C1 segment of cervical spinal cord (tissue), 14 donors: ENCODE measurements around the gene CIRBP.
"Not testable (repeated sequence)": the region's sequence is repeated elsewhere in the genome, so short reads cannot be mapped to it uniquely, and the experiment has no call there.

ENCODE experiments used
- DNase-seq, 14 donors: peaks; one replicate each; lab custom pipeline; 2025; lab: John Stamatoyannopoulos, UW

CIRBP gene

GRCh38 chr19:1290196-1290702, 21.1 kb downstream of the CIRBP start:
- DNase-seq, result no peak

- DNase-seq, result no peak
Observed at GRCh38 chr19:1290703-1291651, 21.8 kb downstream of the CIRBP start.

GRCh38 chr19:1291761-1292418, 22.8 kb downstream of the CIRBP start:
- no peak for DNase-seq

GRCh38 chr19:1292419-1293151, 23.5 kb downstream of the CIRBP start:
- no peak for DNase-seq

- no peak for DNase-seq
Observed at GRCh38 chr19:1293782-1294604, 24.9 kb downstream of the CIRBP start.

GRCh38 chr19:1294688-1295087, 25.6 kb downstream of the CIRBP start:
- DNase-seq, result no peak

- DNase-seq, result no peak
Observed at GRCh38 chr19:1295169-1296012, 26.3 kb downstream of the CIRBP start.

GRCh38 chr19:1296078-1296477, 26.9 kb downstream of the CIRBP start:
- DNase-seq, result no peak

GRCh38 chr19:1296575-1297271, 27.6 kb downstream of the CIRBP start:
- DNase-seq, result no peak

- DNase-seq, result no peak
Observed at GRCh38 chr19:1298235-1298634, 29.1 kb downstream of the CIRBP start.

- no peak for DNase-seq
Observed at GRCh38 chr19:1299801-1300200, 30.7 kb downstream of the CIRBP start.

- DNase-seq, result no peak
Observed at GRCh38 chr19:1300744-1301490, 31.8 kb downstream of the CIRBP start.

- DNase-seq, result peak in 11 of 14 donors; percentile 11 to 73 (median 49)
Observed at GRCh38 chr19:1302533-1303239, 33.6 kb downstream of the CIRBP start.

- DNase-seq, result no peak
Observed at GRCh38 chr19:1304197-1304924, 35.2 kb downstream of the CIRBP start.

GRCh38 chr19:1305354-1305753, 36.2 kb downstream of the CIRBP start:
- DNase-seq, result not testable (repeated sequence)

- no peak for DNase-seq
Observed at GRCh38 chr19:1307320-1307719, 38.2 kb downstream of the CIRBP start.

- DNase-seq, result no peak
Observed at GRCh38 chr19:1307755-1308303, 38.7 kb downstream of the CIRBP start.
